ENCODE measurements around the gene TCIRG1. TPM values are rescaled to one million over a fixed set of nuclear protein-coding genes. Genes with fewer than 3 reads are reported as not detected.

TCIRG1 gene
- 50.7 to 51.7 TPM (median 51.1 TPM) in 3 replicates for total RNA-seq (2021)
- Bru-seq, nascent RNA, result percentile 41 among the genes with signal in this experiment
- long read RNA-seq, experiment 1, transcript TCIRG1-201 (20 exons, 2,677 nt), result major isoform, 13 of 66 reads
- long read RNA-seq, experiment 1, partial matches to known transcripts, result 13 of 66 reads
- long read RNA-seq, experiment 1, other reads (novel, unspliced or antisense), result 40 of 66 reads
- long read RNA-seq, experiment 2, transcript TCIRG1-201 (20 exons, 2,677 nt), result major isoform, 5 of 12 reads
- long read RNA-seq, experiment 2, partial matches to known transcripts, result 3 of 12 reads
- long read RNA-seq, experiment 2, other reads (novel, unspliced or antisense), result 4 of 12 reads
- long read RNA-seq, experiment 3, partial matches to known transcripts, result 0 of 1 reads
- long read RNA-seq, experiment 3, other reads (novel, unspliced or antisense), result 1 of 1 reads

- Mint-ChIP-seq H3K9me3 (no peaks in the 10 kb centered on the region), H3K4me3 (peak within 1 kb of the TSS; percentile 55), H3K36me3 (peaks cover 5% of the 10 kb centered on the region), H3K27ac (peak within 1 kb of the TSS; percentile 84; the same call in 1 of the 2 replicates), H3K4me1 (peaks cover 15% of the 10 kb centered on the region), H3K27me3 (ENCODE audit: low read depth) (no peaks in the 10 kb centered on the region)
- POLR2A ChIA-PET, result interaction anchor here (1.8 kb wide), 1 partner anchor 89 kb away, joined by 4 read pairs; no protein-coding TSS in a partner anchor
- peak; percentile 73 for DNase-seq (ENCODE audit: low spot score)
- ATAC-seq, result peak; percentile 70
- CTCF ChIA-PET, result interaction anchor here (0.8 to 3.1 kb wide), 5 partner anchors 17 to 168 kb away, joined by 3 to 11 read pairs (median 3); partner anchors contain the start of gene ALDH3B1
- TF ChIP-seq AFF4 (CRISPR knock-in tag; IDR thresholded peaks at IDR 0.05; ENCODE audit: borderline replicate concordance) (no peak), MLX (CRISPR knock-in tag; IDR thresholded peaks at IDR 0.05) (no peak), ETV6 (CRISPR knock-in tag; IDR thresholded peaks at IDR 0.05) (no peak; the same call in 1 of the 2 replicates), E2F1 (CRISPR knock-in tag; IDR thresholded peaks at IDR 0.05) (no peak), E2F5 (CRISPR knock-in tag; IDR thresholded peaks at IDR 0.05) (peak; percentile 86), ATF2 (CRISPR knock-in tag; IDR thresholded peaks at IDR 0.05; ENCODE audit: borderline replicate concordance, low read depth) (0 out of 2 replicates have a peak, but pooled peaks have one; percentile 26), GTF2I (CRISPR knock-in tag; conservative IDR thresholded peaks at IDR 0.05) (peak; percentile 97), GRHL2 (CRISPR knock-in tag; IDR thresholded peaks at IDR 0.05; ENCODE audit: insufficient replicate concordance, severe bottlenecking) (no peak), NR2C2 (CRISPR knock-in tag; IDR thresholded peaks at IDR 0.05) (no peak), FOXK1 (CRISPR knock-in tag; IDR thresholded peaks at IDR 0.05) (no peak), FOXP4 (CRISPR knock-in tag; IDR thresholded peaks at IDR 0.05) (no peak), HMGXB4 (CRISPR knock-in tag; IDR thresholded peaks at IDR 0.05) (0 out of 2 replicates have a peak, but pooled peaks have one; percentile 73), CREM (CRISPR knock-in tag; IDR thresholded peaks at IDR 0.05) (no peak), SP1 (CRISPR knock-in tag; conservative IDR thresholded peaks at IDR 0.05) (peak; percentile 56; the same call in 1 of the 2 replicates), ZNF423 (CRISPR knock-in tag; IDR thresholded peaks at IDR 0.05) (peak; percentile 16; the same call in 1 of the 2 replicates), ZBTB43 (CRISPR knock-in tag; IDR thresholded peaks at IDR 0.05) (no peak), SMAD4 (CRISPR knock-in tag; IDR thresholded peaks at IDR 0.05) (no peak), TP53 (CRISPR knock-in tag; IDR thresholded peaks at IDR 0.05) (no peak)
These were observed at the start of gene TCIRG1 for GRCh38 chr11:68038718-68039525. TSS of gene TCIRG1 (plus strand) at chr11:68039025. CDS start at chr11:68041272, 2,247 bp downstream.

Measured in WTC11 (cell line).